ENCODE data around the gene MAT2B.
A peak's percentile ranks its signal among the peaks of the same experiment; 100 is the strongest.

MAT2B gene

DNA sequence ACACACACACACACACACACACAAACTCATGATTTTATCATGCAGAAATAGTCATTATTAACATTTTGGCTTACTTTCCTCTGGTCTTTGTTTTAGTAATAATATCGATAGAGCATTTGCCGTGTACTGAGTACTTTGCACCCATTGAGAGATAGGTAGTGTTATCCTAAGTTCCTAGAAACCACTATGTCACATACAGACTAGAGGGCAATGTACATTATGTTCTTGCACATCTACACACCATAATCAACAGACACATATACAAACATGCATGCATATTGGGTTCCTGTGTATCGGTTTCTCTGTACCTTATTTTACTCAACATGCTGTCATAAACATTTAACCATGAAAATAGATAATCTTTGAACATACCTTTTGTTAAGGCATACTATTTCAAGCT lies 45.7 kb downstream of the MAT2B start:
- DNase-seq (ENCODE audit: low spot score): no peak

DNA sequence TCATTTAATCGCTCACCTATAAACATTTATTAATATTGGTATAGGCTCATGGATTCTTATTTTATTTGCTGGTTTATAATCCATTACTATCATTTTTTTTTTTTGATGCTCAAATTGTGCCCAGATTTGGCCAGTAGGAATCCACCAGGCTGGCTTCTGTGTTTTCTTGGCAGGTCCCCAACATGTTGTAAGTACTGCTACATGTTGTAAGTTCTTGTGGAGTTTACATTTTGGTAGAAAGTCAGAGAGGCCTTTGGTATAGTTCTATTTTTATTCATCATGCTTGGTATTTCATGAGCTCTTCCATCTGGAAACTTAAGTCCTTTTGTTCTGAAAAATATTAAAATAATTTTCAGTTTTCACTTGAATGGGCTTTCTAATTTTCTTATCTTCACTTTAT lies 47.1 kb downstream of the MAT2B start:
- no peak for DNase-seq (ENCODE audit: low spot score)

DNA sequence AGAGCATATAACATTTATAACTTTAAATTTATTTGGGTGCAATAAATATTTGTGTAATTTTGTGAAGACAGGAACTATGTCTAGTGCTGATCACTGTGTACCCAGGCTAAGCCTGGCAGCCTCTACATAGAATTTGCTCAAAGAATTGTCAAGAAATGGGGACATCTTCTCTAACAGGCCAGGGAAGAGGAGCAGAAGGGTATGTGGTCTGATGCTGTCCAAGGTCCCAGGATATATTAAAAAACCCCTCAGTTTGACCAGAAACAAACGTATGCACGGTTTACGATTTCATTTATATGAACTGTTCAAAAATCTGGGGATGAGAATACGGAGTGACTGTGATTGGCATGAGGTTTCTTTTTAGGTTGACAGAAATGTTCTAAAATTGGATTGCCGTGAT lies 55.9 kb downstream of the MAT2B start:
- DNase-seq (ENCODE audit: low spot score): no peak

DNA sequence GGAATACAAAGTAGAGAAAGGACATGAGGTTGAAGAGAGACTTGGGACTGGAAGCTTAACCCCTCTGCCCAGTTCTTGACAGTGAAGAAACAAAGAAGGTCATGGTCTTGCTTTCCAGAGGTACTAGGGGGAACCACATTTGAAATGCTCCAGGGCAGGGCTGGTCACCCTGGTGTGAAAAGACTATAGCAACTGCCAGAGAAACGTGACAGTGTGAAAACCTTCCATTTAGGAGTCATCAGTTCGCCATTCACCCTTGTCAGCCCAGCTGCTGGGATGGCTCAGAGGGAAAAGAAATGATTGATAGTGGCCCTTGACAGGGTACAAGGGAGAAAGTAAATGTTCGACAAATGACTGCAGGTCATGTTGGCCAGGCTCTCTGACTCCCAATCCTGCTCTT lies 56.7 kb downstream of the MAT2B start:
- DNase-seq (ENCODE audit: low spot score): no peak

DNA sequence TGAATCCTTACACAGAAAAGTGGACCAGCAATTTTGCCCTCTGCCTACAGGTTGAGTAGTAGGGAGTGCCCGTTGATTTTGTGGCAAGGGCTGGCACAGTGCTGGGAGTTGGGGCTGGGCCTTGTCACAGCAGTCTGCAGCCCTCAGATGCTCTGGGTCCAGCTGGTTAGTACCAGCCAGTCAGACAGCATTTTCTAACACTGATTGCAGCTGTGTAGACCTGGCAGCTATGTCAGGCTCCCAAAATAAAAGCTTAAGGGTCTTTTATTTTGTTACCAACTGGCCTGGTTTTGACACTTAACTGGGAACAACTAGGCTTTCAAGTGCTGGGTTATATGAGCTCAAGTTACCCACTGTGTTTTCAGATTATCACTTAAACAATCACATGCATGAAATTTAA lies 57.7 kb downstream of the MAT2B start:
- DNase-seq (ENCODE audit: low spot score): no peak

DNA sequence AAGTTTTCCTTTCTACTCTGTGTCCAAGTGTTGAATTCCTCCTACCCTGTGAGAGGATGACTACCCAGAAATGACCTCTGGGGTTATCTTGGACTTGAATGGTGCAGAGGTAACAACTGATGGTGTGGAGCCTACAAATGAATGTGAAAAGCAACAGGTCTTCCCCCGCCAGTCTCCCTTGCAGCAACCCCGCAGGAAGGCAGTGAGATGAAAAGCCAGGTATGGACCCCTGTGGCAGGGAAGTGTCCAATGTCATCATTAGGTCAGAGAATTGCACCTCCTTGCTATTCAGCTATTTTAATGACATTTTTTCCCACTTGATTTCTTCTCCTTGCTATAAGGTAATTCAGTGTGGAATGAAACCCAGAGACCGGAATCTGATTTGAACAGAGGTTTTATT lies 58.5 kb downstream of the MAT2B start:
- DNase-seq (ENCODE audit: low spot score): no peak

DNA sequence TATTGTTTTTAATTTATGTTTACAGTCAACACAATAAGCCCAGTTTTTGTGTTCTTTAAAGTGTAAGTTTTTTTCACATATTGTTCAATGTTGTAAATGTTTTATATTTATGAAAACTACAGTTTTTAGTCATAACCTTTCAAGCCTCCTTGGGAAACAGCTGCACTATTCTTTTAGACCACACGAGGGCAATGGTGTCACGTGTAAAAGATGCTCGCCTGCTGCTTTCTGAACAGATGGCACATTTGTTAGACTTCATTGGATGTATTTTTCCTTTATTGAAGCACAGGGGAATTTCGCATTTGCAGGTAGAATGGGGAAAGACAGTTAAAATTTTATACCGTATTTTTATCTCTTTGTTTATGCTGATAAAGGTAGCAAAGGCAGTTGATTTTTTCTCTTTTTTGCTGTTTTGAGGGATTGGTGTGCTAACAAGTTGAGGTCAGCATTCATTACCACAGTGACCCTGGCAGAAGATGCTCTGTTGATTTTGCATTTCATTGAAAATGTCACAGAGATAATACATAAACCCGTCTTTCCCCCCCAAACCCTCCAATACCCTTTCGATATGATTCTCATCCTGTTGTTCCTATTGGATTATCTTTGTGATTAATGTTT lies 59.0 kb downstream of the MAT2B start:
- peak; percentile 14 for DNase-seq (ENCODE audit: low spot score)

DNA sequence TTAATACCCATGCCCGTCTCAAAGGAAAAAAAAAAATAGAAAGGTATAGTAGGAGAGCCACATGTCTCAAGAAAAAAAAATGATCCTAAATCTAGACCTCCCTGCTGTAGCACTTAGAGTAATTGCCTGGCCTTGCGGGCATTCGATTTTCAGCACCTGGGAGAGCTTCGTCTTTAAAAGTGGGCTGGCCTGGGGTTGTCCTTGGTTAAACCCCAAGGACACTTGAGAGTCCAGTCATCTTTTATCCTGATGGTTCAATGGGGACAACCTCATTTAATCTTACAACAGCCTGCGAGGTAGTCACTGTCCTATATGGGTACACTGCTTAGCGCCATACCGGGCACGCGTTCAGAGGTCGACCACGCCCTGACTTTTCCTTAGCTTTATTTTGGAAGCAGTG lies 60.1 kb downstream of the MAT2B start:
- no peak for DNase-seq (ENCODE audit: low spot score)

DNA sequence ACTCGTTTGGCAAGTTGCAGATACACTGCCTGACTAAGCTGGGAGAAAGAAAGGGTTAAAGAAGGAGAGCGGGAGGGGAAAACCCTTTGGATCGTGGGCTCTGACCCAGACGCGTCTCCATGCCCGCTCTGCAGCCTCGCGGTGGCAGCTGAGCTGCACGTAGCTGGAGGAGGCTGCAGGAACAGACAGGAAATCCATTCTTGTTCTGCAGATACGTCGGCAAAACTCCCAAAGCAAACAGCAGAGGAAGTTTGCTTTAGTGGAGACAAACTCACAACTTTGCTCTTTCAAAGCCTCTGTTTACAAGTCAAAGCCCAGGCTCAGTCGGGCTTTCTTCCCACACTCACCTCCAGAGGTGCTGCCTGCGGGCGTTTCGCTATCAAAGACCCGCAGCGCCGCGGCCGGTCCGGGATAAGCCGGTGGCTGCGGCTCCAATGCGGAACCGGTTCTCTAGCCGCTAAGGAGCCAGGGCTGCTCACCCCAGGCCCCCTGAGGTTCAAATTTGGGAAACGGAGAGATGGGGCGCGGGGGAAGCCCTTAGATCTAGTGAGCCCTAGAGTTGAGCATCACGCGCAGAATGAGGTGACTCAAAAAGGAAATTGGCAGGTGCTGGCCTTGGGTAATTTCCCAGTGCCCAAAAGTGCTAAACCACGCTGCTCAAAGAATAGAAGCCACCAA lies 60.7 kb downstream of the MAT2B start:
- no peak for DNase-seq (ENCODE audit: low spot score)

DNA sequence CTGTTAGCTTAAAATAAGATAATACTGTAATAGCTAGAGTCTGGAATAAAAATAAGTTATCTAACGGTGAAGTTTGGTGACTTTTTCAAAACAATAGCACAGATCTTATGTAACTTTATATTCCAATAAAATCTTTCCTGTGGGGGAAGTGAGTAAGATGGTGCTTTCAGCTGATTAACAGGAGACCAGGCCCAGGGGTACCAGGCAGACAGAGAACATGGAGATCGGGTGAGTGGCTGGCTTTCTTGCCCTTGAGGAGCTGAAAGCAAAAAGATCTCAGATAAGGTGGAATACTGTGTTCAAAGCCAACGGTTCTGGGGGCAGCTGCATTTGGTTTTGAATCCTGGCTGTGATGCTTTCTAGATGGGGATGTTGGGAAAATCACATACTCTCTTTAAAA lies 61.3 kb downstream of the MAT2B start:
- no peak for DNase-seq (ENCODE audit: low spot score)

DNA sequence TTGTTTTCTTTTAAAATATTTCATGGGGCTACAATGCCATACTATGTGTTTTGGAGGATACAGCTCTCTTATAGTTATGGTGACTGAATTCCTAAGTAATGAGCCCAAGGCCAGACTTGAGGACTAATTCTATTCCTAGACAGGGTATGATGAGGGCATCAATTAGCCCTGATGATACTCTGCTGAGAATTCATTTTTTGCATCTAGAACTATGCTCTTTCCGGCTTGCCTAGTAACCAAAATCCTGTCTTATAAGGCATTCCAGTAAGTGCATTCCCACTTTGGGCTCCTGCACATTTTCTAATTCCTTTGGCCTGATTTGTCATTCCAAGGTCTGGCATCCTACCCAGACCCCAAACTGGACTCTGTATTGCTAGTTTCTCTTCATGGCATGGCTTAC lies 62.4 kb downstream of the MAT2B start:
- no peak for DNase-seq (ENCODE audit: low spot score)
